NCI-H2081 treated with DMSO at 0.1 percent for 48 hours (cell line): ENCODE measurements around the gene RBM45.
"Not testable (repeated sequence)": the region's sequence is repeated elsewhere in the genome, so short reads cannot be mapped to it uniquely, and the experiment has no call there.

Experiments
- DNase-seq: peaks from one replicate; lab custom pipeline; 2025; lab: John Stamatoyannopoulos, UW

The RBM45 gene

DNA sequence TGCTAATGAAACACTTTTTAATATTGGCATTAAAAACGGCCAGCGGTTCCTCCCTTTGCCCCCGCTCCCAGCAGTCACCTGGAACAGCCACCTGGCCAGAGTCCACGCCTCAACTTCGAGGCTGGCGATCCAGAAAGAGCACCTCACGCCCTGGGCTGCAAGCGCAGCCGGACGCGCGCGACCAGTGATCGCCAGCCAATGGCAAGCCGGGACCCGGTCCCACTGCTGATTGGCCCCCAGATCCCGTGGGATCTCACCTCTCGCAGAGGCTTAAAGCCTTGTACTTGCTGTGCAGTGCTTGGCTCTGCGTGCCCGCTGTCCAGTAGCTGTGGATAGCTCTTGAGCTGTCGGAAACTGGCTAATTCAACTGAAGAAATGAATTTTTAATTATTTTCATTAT is 4.1 kb upstream of the RBM45 start:
- DNase-seq, result no peak

DNA sequence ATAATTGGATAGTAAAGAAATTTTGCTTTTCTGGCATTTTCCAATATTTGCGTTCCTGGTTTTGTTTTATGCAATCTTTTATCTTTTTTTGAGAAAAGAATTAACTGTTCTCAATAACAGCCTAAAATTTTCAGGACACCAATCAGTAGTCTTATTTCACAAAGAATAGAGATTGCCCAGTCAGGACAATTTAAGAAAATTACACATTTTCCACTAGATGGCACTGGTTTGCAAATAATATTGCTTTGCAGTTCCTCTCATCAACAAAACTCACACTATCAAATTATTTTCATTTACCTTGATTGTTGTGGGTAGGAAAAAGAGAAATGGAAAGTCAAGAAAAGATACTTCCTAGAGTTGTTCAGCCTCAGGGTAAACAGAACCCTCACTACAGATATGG is 2.4 kb upstream of the RBM45 start:
- DNase-seq, result peak; percentile 22

DNA sequence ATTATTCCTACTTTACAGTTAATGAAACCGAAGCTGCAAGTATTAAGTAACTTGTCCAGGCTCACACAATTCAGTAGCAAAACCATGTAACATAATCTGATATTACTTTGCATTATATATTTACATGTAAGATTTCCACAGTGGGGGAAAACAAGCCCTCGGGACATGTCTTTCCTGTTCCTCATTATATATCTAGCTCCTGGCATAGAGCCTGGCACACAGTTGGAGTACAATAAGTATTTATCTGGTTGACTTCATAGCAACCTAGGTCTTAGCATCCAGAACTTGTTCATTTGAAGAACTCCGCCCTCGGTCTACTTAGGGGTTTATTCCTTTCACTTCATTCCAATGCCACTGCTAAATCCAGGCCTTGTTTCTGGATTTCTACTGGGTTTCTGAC is 1.6 kb upstream of the RBM45 start:
- no peak for DNase-seq

DNA sequence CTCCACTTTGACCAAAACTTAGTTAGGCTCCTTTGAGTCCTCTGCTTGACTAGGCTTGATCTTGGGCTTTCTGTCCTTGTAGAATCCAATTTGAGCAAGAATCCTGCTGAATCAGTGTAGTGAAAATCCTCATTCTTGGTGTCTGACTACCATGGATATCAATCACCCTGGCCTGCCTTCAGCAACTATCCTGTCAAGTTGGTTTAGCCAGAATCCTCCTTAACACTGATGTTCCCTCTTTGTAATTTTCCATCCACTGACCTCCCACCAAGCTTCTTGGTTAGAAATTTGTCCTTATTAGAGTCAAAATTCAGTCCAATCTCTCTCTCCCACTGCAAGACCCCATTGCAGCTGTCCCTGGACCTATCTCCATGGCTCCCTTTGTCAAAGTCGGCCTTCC is 494 bp upstream of the RBM45 start:
- no peak for DNase-seq

DNA sequence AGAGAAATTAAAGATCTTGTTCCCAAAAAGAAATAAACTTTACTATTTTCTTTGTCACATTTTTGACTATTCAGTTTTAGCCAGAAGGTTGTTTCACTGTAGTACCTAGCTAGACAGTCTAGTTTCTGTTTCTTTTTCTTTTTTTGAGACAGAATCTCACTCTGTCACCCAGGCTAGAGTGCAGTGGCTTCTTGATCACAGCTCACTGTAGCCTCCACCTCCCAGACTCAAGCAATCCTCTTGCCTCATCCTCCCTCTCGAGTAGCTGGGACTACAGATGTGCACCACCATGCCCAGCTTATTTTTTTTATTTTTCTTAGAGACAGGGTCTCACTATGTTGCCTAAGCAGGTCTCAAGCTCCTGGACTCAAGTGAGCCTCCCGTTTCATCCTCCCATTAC is 2.2 kb downstream of the RBM45 start:
- DNase-seq, result no peak

DNA sequence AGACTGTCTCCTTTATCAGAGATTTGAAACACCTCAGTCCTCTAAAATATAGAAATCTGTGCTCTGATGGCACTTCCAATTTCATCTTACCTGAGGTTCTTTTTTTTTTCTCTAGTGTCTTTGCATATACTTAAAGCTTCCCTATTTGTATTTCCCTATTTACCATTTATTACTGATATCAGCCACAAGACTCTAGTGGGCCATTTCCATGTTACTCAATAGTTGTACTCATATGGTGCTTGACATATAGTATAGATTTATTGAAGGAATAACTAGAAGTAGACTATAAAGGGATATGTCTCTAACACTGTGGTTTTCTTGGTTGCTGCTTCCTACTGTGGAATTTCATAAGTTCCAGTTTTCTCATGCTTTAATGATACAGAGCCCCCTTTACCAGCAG is 3.0 kb downstream of the RBM45 start:
- DNase-seq, result no peak

DNA sequence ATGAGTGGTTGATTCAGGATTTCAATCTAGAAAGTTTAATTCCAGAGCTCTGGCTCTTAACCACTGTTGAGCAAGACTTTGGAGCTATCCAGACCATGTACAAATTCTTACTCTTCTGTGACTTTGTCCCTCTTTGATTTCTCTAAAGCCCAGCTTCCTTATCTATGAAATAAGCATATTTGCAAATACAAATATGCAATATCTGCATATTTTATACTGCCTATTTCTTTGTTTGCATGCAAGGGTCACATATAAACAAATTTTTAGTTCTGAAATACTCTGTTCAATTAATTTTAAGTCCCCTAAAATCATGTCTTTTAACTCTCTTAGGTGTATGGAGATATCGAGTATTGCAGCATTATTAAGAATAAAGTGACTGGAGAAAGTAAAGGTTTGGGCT is 5.5 kb downstream of the RBM45 start:
- DNase-seq, result no peak

DNA sequence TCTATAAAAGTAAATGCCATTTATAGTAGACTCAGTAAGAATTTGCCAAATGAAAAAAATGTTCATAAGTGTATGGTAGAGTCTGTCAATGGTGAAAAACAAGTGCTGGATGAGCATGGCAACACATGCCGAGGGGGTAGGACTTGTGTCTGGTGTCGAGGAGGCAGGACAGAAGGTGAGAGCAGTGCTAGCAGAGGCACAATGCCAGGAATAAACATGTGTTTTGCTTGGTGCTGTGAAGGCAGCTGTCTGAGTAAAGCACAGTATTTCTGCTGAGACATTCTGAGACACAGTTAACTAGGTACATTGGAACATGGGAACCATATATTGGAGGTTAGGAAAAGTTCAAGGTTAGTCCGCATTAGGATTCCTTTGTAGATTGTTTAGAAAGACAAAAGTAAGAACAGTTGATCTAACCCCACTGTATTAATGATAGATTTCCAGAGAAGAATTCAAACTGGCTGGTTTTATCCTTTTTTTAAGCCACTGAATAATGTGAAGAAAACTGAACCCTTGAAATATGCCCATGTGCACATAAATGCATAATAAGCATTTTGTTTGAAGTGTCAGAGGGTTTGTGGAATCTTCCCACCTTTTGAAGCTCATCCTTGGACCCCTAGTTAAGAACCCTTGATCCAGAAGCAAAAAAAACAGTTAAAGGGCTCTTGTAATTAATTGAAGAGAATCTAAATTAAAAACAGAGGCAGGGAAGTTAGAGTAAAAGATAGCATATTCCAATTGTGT is 7.1 kb downstream of the RBM45 start:
- no peak for DNase-seq

DNA sequence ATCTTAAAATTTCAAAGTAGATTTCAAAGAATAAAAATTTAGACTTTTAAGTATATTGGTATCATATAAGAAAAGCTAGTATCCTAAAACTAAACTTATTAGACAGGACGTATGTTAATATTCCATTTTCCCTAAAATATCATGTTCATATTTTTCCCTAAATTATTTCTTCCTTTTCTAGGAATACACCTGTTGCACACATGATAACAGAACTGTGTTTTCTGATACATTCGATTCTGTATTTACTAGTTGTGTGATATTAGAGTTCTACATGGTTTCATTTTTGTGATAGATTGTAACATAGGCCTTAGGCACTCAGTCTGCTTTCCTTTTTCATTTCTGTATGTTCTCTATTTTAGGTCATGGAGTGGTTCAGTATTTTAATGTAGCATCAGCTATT is 10.9 kb downstream of the RBM45 start:
- DNase-seq, result no peak

DNA sequence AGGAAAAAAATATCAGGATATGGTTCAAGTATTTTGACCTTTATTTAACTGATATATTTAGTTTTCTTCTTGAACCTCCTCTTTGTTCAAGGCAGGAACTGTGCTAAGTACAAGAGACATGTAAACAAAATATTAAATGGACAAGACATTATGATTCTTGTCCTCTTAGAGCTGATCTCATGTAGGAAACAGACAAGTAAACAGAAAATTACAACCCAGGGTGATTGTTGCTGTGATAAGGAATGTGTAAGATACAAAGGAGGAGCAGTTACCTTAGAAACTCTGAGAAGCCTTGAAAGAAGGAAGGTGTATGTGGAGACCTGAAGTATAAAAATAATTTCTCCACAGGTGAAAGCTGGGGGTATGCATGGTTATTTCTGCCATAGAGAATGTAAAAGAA is 12.9 kb downstream of the RBM45 start:
- no peak for DNase-seq

DNA sequence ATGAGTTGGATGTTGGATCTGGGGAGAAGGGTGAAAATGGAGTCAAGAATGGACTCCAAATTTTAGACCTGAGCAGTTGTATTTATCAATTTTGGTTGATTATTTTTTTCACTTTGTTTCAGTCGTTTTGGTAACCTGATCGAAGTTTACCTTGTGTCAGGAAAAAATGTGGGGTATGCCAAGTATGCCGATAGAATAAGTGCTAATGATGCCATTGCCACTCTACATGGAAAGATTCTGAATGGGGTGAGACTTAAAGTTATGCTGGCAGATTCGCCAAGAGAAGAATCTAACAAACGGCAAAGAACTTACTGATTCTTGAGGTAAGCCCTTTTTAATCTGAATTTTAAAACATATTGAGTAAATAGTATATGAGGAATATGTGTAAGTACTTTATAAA is 13.6 kb downstream of the RBM45 start:
- DNase-seq, result no peak

DNA sequence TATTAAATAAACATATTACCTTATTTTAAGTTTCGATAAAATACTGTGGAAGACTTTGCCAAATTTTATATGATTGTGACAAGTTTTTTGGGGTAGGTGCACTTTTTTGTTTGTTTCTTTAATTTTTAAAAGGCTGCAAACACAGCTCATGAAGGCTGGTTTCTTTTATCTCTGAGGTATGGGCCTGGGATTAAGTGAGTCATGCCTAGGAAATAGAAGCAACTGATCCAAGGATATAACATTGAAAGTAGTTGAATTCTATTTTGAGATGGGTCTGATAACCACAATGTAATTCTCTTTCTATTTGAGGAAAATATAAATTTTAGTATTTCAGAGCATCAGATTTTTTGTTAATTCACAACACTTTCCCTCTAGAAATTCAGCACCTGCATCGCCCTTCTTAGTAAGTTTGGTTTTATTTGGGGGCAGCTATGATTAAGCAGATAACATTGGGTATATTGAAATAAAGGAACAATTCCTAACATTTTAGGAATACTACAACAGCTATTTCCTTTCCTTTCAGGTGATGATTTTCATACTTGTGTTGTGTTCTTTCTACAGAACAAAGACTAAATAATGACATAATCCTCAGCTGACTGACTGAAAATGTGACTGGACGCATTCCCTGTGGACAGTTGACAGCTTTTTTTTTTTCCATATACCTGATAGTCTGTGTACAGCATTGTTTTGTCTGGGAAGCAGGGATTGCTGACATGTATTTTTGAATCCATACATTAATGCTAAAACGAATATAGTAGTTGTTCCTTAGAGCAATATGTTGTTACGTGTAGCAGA is 16.8 kb downstream of the RBM45 start:
- DNase-seq, result no peak

DNA sequence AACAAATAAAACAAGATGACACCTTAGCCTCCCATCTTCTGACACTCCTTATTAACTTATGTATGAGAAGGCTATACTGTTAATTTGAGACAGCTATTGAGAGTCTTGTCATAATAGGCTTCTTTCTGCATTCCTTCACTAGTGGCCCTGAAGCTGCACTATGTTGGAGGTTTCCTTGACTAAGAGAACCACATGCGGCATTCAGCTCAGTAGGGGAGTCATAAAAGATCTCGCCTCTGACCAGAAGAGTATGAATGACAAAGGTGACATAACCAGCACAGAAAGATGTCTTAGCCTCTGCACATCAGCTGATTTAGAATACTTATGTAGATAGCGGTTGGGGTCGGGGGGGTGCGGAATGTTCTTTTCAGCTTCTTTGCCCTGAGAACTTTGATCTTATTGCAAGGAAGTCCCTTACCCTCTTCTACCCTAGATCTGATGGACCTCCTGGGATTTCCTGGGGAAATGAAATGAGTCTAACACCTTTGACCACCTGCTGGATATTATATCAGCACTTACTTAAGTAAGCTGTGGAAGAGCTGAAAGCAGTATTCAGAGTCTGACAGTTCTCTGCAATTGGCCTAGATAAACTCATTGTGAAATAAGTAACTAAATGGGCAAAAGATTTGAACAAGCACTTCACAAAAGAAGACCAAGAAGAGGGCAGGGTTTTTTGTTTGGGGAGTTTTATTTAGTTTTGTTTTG is 24.2 kb downstream of the RBM45 start:
- DNase-seq, result no peak

DNA sequence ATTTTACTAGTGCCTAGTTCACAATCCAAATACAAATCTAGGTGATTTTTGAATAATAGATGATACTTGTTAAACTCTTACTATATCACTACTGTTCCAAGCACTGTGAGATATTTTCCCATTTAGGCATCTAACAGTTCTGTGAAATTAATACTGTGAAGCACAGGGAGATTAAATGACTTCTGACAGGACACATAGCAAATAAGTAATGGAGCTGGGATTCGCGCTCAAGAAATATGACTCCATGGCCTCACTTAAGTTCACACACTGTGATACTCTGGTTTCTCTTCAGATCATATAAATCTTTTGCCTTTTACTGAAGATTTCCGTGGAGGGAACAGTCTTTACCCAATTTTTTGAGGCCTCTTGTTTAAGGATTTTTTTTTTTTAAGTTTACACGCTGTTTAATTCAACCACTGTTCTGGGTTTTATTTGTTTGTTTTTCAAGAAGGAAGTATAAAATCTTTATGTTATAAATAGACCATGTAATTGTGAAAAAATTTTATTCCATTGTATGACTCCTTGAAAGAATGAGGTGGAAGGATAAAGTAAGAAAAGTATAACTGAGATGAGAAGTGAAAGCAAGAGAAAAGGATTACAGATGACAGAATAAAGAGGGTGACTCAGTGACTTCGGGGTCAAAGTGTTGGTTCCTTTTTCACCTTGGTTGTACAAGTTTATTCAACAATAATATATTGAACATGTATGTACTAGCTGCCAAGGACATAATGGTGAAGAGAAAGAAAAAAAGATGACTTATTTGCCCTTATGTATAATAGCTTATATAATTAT is 30.2 kb downstream of the RBM45 start:
- no peak for DNase-seq

DNA sequence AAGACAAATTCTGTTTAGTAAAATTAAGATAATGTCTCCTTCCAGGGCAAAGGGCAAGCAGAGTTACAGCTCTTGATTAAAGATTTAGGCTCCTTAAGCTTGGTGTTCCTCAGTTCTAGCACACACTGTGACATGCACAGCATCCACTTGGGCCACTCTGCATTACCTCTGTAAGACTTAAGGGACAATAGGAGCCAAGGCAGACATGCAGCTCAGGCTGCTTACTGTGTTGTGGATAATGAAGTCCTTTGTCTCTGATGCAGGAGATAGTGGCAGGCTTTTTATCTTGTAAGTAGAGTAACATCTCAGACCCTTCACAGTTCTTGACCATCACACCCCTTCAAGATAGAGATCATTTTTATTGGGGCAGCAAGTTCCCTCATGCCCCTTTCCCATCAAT is 31.2 kb downstream of the RBM45 start:
- DNase-seq, result no peak

DNA sequence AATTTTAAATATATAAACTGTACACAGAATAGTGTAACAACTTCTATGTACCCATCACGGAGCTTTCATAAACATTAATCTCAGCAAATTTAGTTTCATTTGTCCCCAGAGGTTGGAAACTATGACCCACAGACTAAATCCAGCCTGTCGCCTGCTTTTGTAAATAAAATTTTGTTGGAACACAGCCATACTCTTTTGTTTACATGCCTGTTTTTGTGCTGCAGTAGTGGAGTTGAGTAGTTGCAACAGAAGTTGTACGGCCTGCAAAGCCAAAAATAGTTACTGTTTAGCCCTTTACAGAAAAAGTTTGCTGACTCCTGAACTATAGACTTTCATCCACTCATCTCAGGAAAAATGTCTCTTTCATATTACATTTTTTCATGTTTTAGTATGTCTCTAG is 39.8 kb downstream of the RBM45 start:
- no peak for DNase-seq

DNA sequence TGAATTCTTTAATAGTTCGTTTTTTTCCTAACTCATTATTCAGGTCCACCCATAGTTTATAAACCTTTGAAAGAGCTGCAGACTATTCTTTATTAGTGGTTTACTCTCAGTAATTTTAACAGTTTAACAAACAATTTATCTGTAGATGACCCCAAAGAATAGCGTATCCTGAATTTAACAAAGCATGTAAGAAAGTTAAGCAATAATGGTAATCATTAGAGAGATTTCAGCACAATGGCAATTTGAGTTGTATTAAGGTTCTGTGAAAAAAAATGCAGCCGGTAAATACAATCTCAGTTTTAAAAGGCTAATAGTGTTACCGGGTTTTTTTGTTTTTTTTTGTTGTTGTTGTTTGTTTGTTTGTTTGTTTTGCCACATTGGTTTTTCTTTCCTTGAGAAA is 40.3 kb downstream of the RBM45 start:
- DNase-seq, result no peak

DNA sequence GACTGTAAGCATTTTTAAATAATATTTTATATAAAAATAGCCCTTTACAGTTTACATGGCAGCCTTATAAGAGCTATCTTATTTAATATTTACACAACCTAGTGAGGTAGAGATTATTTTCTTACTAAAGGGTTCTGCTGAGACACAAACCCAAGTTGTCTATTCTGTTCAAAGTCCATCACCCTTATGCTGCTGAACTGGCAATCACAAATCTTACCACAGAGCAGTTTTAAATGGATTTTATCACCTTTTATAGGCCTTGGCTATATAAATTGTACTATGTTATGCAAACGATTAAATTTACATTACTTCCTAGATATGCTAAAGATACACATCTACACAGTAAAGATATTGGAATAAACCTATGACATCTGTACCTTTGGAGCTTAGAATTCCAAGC is 40.7 kb downstream of the RBM45 start:
- no peak for DNase-seq

DNA sequence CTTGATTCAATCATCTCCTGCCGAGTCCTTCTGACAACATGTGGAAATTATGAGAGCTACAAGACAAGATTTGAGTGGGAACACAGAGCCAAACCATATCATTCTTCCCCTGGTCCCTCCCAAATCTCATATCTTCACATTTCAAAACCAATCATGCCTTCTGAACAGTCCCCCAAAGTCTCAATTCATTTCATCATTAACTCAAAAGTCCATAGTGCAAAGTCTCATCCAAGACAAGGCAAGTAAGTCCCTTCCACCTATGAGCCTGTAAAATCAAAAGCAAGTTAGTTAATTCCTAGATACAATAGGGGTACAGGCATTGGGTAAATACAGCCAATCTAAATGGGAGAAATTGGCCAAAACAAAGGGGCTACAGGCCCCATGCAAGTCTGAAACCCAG is 41.6 kb downstream of the RBM45 start:
- not testable (repeated sequence) for DNase-seq

DNA sequence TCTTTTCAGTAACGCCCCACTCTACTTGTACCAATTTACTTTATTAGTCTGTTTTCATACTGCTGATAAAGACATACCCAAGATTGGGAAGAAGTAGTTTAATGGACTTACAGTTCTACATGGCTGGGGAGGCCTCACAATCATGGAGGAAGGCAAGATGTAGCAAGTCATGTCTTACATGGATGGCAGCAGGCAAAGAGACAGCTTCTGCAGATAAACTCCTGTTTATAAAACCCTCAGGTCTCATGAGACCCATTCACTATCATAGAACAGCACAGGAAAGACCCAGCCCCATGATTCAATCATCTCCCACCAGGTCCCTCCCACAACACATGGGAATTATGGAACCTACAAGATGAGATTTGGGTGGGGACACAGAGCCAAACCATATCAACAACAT is 43.3 kb downstream of the RBM45 start:
- no peak for DNase-seq

DNA sequence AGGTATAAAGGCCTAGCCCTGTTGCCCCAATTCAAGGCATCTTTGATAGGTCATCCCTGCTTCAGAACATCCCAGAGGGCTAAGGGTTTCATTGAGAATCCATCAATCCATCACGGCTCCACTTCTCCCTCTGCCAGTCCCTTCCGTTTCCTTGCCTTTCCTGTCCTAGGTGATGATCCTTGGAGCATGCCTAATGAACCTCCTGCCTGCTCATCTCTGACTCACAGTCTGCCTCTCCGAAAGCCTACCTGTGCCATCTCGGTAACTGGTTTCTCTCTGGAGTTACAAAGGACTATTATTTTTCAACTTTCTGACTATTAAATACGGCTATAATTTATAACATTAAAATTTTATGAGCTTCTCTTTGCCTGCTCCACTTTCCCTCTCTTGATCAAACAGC is 45.3 kb downstream of the RBM45 start:
- no peak for DNase-seq

DNA sequence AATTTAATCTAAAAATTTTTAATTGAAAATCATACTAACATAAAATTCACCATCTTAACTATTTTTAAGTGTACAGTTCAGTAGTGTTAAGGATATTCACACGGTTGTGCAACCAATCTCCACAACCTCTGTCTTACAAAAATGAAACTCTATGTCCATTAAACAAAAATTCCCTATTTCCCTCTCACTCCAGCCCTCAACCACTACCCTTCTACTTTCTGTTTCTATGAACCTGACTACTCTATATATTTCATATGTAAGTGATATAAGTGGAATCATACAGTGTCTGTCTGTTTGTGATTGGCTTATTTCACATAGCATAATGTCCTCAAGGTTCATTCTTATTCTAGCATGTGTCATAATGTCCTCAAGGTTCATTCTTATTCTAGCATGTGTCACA is 47.7 kb downstream of the RBM45 start:
- no peak for DNase-seq
